ENCODE measurements around the gene TMEM98. TPM values are rescaled to one million over a fixed set of nuclear protein-coding genes. Genes with fewer than 3 reads are reported as not detected.

Gene TMEM98
- total and polyA plus RNA-seq, 9 of the 15 experiments (the other 6 are each of a cell fraction or from before 2014, with no cell fraction given), result 33.5 to 164 (median 84.7) TPM

DNA sequence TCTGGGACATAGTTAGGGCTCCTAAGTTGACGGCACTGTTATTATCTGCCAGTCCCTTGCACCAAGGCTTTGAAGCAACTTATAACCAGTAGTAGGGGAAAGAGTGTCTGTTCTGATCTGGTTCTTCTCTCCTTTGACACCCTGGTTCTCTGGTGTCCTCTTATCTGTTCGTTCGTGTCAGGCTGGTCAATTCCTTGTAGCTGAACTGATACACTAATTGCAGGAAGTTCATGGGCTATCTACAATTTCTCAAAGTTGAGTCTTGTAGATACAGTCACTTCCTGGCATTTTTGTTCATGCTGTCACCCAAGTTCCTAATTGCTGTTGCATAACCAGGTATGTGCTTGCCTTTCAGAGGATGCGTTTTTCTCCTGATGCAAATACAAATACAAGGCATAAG lies 33.7 kb upstream of the TMEM98 start (continued):
- TF ChIP-seq, protein P1, sequence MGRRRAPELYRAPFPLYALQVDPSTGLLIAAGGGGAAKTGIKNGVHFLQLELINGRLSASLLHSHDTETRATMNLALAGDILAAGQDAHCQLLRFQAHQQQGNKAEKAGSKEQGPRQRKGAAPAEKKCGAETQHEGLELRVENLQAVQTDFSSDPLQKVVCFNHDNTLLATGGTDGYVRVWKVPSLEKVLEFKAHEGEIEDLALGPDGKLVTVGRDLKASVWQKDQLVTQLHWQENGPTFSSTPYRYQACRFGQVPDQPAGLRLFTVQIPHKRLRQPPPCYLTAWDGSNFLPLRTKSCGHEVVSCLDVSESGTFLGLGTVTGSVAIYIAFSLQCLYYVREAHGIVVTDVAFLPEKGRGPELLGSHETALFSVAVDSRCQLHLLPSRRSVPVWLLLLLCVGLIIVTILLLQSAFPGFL (CRISPR knock-in tag; IDR thresholded peaks at IDR 0.05), result no peak
- TF ChIP-seq PHB2 (IDR thresholded peaks at IDR 0.05; ENCODE audit: low read depth), result no peak
- no peak for TF ChIP-seq NFRKB (IDR thresholded peaks at IDR 0.05; ENCODE audit: low read depth)
- TF ChIP-seq NR2C2 (CRISPR knock-in tag; IDR thresholded peaks at IDR 0.05), result no peak
- no peak; the same call in none of the 2 replicates for TF ChIP-seq NR2C2 (tag; IDR thresholded peaks at IDR 0.05)
- TF ChIP-seq HMG20A (CRISPR knock-in tag; conservative IDR thresholded peaks at IDR 0.05), result no peak
- TF ChIP-seq, protein P2, sequence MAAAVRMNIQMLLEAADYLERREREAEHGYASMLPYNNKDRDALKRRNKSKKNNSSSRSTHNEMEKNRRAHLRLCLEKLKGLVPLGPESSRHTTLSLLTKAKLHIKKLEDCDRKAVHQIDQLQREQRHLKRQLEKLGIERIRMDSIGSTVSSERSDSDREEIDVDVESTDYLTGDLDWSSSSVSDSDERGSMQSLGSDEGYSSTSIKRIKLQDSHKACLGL (CRISPR knock-in tag; IDR thresholded peaks at IDR 0.05; ENCODE audit: borderline replicate concordance, poor library complexity, severe bottlenecking), result no peak
- TF ChIP-seq, protein P3, sequence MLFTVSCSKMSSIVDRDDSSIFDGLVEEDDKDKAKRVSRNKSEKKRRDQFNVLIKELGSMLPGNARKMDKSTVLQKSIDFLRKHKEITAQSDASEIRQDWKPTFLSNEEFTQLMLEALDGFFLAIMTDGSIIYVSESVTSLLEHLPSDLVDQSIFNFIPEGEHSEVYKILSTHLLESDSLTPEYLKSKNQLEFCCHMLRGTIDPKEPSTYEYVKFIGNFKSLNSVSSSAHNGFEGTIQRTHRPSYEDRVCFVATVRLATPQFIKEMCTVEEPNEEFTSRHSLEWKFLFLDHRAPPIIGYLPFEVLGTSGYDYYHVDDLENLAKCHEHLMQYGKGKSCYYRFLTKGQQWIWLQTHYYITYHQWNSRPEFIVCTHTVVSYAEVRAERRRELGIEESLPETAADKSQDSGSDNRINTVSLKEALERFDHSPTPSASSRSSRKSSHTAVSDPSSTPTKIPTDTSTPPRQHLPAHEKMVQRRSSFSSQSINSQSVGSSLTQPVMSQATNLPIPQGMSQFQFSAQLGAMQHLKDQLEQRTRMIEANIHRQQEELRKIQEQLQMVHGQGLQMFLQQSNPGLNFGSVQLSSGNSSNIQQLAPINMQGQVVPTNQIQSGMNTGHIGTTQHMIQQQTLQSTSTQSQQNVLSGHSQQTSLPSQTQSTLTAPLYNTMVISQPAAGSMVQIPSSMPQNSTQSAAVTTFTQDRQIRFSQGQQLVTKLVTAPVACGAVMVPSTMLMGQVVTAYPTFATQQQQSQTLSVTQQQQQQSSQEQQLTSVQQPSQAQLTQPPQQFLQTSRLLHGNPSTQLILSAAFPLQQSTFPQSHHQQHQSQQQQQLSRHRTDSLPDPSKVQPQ (CRISPR knock-in tag; IDR thresholded peaks at IDR 0.05; ENCODE audit: borderline replicate concordance), result no peak
- TF ChIP-seq PTBP1 (IDR thresholded peaks at IDR 0.05; ENCODE audit: low read depth, low read length), result no peak
- no peak for TF ChIP-seq PRPF4 (IDR thresholded peaks at IDR 0.05; ENCODE audit: insufficient read depth, low read depth, low read length, poor library complexity, severe bottlenecking)
- TF ChIP-seq, protein P4, sequence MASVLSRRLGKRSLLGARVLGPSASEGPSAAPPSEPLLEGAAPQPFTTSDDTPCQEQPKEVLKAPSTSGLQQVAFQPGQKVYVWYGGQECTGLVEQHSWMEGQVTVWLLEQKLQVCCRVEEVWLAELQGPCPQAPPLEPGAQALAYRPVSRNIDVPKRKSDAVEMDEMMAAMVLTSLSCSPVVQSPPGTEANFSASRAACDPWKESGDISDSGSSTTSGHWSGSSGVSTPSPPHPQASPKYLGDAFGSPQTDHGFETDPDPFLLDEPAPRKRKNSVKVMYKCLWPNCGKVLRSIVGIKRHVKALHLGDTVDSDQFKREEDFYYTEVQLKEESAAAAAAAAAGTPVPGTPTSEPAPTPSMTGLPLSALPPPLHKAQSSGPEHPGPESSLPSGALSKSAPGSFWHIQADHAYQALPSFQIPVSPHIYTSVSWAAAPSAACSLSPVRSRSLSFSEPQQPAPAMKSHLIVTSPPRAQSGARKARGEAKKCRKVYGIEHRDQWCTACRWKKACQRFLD (CRISPR knock-in tag; IDR thresholded peaks at IDR 0.05), result no peak
- TF ChIP-seq ZNF445 (CRISPR knock-in tag; IDR thresholded peaks at IDR 0.05; ENCODE audit: low read depth), result no peak
- TF ChIP-seq SMAD3 (CRISPR knock-in tag; conservative IDR thresholded peaks at IDR 0.05), result no peak
- TF ChIP-seq ZNF354B (CRISPR knock-in tag; IDR thresholded peaks at IDR 0.05), result no peak
- TF ChIP-seq ZZZ3 (IDR thresholded peaks at IDR 0.05), result no peak
- TF ChIP-seq ZNF274 (IDR thresholded peaks at IDR 0.05; ENCODE audit: borderline replicate concordance, low read depth, low read length), result no peak
- no peak for TF ChIP-seq RB1 (IDR thresholded peaks at IDR 0.05; ENCODE audit: low read depth)
- no peak for TF ChIP-seq GATAD2A (IDR thresholded peaks at IDR 0.05)
- TF ChIP-seq RBM17 (IDR thresholded peaks at IDR 0.05; ENCODE audit: borderline replicate concordance, low read depth, low read length), result no peak
- peak; percentile 66 for TF ChIP-seq FOXM1 (IDR thresholded peaks at IDR 0.05; ENCODE audit: low read depth)
- no peak for TF ChIP-seq FOXM1 (CRISPR knock-in tag; IDR thresholded peaks at IDR 0.05; ENCODE audit: low read depth)
- TF ChIP-seq, protein P5, sequence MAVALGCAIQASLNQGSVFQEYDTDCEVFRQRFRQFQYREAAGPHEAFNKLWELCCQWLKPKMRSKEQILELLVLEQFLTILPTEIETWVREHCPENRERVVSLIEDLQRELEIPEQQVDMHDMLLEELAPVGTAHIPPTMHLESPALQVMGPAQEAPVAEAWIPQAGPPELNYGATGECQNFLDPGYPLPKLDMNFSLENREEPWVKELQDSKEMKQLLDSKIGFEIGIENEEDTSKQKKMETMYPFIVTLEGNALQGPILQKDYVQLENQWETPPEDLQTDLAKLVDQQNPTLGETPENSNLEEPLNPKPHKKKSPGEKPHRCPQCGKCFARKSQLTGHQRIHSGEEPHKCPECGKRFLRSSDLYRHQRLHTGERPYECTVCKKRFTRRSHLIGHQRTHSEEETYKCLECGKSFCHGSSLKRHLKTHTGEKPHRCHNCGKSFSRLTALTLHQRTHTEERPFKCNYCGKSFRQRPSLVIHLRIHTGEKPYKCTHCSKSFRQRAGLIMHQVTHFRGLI (CRISPR knock-in tag; IDR thresholded peaks at IDR 0.05), result no peak

Measured in K562 (cell line).